Femur (tissue), 1 donor: ENCODE measurements around the gene ARHGAP30.
"Not testable (repeated sequence)": the region's sequence is repeated elsewhere in the genome, so short reads cannot be mapped to it uniquely, and the experiment has no call there.

ENCODE experiments used
- DNase-seq: peaks from one replicate; pipeline ENCODE4 v3.0.0-alpha.2; 2017

Gene ARHGAP30

DNA sequence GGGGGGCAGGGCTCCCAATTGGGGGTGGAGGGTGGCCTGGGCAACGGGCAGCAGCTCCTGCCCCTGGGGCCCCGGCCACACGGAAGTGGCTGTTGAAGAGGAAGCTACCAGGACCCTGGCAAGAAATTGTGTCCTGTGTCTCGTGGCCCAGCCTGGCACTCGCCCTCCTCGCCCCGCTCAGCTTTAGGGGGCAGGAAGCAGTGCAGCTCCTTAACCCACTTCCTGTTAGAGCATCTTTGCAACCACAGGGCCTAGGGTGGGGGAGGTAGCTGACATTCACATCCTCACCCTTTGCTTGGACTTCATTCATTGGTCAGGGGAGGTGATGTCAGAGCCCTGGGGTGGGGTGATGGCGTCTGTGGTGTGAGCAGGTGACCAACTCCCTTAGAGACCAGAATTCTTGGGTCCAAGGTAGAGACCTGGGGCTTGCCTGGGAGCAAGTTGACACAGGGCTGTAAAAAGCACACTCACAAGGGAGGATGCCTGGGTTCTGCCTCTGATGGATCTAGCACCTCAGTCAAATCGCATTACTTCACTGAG, at the start of gene ARHGAP30:
Gene ARHGAP30, minus strand, starts transcription at position 161 of the 540 bp plus-strand sequence. CDS start 267 bp downstream, outside the sequence.
- DNase-seq: peak; percentile 74

DNA sequence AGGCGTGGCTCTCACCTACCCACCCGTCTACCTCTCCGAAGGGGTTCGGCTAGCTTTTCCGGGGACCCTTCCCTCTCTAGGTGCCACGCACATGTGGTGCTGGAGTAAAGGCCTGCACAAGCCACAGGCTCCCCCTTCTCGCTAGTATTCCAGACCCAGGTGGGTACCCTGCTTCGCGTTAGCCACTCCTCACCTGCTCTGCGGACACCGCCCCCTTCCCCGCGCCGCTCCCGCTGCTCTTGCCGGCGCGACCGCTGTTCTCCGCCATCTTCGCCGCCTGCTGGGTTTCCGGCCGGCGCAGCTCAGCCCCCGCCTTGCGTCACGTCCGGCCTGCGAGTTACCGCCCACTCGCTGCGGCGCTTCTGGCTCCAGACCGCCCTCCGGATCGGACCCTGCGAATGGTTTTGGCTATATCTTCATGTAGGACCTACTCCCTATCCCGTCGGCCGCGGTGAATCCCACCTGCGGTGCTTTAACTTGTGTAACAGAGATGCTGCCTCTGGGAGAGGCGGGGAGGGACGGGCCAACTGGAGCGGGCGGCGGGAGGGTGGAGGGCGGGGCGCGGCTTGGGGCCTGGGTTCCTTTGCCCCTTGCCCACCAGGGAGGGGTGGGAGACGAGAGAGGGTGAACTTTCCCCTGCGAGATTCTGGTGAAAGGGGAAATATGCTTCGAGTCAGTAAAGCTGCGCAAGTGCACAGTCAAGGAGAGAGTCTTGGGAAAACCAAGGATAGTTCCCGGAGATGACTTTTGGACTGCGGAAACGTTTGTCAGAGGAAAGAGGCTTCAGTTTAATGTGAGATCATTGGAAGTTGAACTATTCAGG, 48.3 kb upstream of the ARHGAP30 start, which contains the start of the genes NIT1 and PFDN2:
Gene NIT1, plus strand, starts transcription at position 347 of the 823 bp plus-strand sequence. Its CDS starts 72 bp downstream, at position 419.
Gene PFDN2, minus strand, starts transcription at position 279 of the 823 bp plus-strand sequence. Its CDS starts 11 bp downstream, at position 268.
- DNase-seq: peak; percentile 94

GRCh38 chr1:161115961-161116360, 46.3 kb upstream of the ARHGAP30 start:
- not testable (repeated sequence) for DNase-seq

- no peak for DNase-seq
Measured at GRCh38 chr1:161115132-161115711, 45.5 kb upstream of the ARHGAP30 start.

GRCh38 chr1:161114556-161114955, 44.9 kb upstream of the ARHGAP30 start:
- no peak for DNase-seq

GRCh38 chr1:161113915-161114314, 44.2 kb upstream of the ARHGAP30 start:
- no peak for DNase-seq

DNA sequence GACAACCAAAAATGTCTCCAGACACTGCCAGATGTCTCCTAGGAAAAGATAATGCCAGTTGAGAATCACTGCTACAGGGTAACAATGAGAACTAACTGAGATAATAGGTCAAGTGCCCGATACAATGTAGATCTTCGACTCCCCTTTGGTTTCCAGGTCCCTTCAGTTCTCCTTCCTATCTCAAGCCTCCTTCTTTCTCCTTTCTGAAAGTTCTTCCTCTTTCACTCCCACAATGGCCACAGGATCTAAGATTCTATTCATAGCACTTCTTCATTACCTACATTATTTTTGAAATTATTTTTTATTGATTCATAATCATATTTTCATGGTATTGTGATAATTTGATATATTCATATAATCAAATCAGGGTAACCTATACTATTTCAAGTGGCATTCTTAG, 41.8 kb upstream of the ARHGAP30 start:
- DNase-seq: no peak

GRCh38 chr1:161111117-161111516, 41.4 kb upstream of the ARHGAP30 start:
- no peak for DNase-seq

GRCh38 chr1:161106431-161106830, 36.7 kb upstream of the ARHGAP30 start:
- no peak for DNase-seq

GRCh38 chr1:161100556-161100955, 30.9 kb upstream of the ARHGAP30 start:
- no peak for DNase-seq

- DNase-seq: no peak
Measured at GRCh38 chr1:161099090-161099802, 29.6 kb upstream of the ARHGAP30 start.

- peak; percentile 82 for DNase-seq
Measured at GRCh38 chr1:161098210-161099068, 28.7 kb upstream of the ARHGAP30 start, which contains the start of gene KLHDC9. Gene KLHDC9 (plus strand): TSS chr1:161098361. CDS start chr1:161098536, 175 bp downstream.

DNA sequence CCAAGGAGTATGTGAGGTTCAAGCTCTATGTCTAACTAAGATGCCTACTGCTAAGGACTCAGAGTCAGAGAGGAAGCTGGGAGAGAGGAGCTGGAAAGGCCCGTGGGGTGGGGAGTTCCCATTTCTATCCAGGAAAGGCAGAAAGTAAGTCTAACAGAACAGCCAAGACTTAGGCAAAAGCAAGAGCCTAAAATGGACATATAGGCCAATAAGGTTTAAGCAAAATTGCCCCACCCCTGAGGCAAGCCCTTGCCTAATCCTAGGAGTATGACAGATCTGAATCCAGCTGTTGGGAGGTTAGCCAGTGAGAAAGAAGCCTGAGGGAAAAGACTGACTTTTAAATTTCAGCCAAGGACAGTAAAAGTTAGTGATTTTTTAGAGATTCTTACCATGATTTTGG, 26.8 kb upstream of the ARHGAP30 start:
- peak; percentile 71 for DNase-seq

GRCh38 chr1:161096015-161096414, 26.3 kb upstream of the ARHGAP30 start:
- DNase-seq: no peak

DNA sequence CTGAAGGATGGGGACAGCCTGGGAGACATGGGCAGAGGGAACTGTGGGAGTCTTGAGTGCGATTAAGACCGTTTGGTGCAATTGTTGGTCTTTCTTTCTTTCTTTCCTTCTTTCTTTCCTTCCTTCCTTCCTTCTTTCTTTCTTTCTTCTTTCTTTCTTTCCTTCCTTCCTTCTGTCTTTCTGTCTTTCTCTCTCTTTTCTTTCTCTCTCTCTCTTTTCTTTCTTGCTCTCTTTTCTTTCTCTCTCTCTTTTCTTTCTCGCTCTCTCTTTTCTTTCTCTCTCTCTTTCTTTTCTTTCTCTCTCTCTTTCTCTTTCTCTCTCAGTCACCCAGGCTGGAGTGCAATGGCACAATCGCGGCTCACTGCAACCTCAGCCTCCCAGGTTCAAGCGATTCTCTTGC, 25.5 kb upstream of the ARHGAP30 start:
- DNase-seq: no peak

DNA sequence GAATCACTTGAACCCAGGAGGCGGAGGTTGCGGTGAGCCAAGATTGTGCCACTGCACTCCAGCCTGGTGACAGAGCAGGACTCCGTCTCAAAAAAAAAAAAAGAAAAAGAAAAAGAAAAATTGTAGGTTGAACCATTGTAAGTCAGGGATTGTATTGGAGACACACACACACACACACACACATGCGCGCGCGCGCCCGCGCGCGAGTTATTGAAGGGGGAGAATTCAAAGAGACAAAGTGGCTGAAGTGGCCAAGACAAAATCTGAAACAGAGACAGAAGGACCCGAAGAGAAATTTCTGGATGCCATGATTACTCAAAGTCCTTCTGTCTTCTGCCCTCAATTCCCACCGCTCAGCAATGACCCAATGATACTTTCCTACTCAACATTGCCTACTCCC, 24.8 kb upstream of the ARHGAP30 start:
- DNase-seq: no peak

DNA sequence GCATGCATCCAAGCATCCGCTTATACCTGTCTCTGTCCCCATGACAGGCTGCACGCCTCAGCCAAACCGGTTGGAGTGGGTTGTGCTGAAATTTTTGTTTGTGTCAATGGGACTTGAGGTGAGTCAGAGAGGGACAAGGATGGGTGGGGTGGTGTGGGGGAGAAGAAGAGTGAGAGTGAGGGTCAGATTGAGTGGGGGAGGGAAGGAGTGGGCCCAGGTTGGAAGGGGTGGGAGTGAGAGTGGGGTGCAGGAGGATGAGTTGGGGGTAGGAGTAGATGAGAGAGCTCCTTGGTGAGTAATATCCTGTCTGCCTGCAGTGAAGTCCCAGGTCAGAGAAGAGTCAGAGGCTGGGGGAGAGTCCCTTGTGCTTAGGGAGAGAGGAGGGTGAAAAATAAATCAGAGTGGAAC, 22.9 kb upstream of the ARHGAP30 start:
- DNase-seq: no peak

- DNase-seq: no peak
Measured at GRCh38 chr1:161091796-161092507, 22.3 kb upstream of the ARHGAP30 start.

DNA sequence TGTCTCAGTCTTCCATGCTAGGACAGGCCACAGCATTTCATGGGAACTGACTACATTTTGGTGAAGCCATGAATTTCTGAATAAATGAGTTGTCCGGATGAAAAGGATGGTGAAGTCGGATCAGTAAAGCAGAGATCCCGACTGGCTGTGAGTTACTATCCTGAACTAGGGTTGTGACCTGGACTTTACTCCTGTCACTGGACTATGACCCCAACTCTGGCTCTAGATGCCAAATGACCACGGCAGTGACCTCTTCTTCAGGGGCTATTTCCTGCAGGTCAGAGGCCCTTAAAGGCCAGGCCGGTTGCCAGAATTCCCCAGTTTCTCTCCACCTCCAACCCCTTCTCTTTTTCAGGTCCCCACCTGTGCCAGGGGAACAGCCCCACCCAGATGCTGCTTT, 21.4 kb upstream of the ARHGAP30 start:
- DNase-seq: no peak

DNA sequence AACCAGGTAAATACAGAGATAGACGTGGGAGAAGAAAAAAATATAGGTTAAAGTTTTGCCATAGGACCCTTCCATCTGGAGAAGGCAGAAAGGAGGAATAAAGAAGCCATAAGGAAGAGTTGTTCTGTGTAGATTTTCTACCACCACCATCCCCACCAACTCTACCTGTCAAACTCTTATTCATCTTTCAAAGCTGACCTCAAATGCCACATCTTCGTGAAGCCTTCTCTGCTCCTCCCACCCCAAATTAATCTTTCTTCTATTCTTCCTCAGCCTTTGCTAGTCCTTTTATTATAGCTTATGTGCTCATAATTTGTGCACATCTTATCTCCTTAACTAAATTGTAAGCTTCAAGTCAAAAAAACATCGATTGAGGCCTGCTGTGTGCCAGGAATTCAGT, 20.9 kb upstream of the ARHGAP30 start:
- DNase-seq: no peak

DNA sequence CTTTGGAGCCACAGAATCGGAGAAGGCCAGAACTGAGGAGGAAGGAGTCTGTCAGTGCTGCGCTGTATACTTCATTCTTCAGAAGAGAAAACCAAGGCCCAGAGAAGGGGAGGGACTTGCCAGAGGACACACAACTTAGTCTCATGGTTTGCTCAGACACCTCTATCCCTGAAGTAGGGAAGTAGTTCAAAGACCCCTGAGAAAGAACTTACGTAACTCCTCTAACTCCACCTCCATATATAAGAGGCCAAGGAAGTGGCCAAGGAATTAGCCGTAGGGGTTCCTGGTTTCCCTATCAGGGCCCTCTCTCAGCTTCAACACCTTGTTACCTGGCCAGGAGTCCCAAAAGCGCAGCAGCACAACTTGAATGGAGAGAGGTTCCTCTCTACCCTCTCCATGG, 20.2 kb upstream of the ARHGAP30 start:
- no peak for DNase-seq
